H1 (cell line): ENCODE measurements around the gene RTKN. TPM values are rescaled to one million over a fixed set of nuclear protein-coding genes. Genes with fewer than 3 reads are reported as not detected.

ENCODE experiments used
- ASH2L ChIP-seq: fragments of 200-600, 300-600 bp; sonication (generic); IDR thresholded peaks from one replicate; pipeline ENCODE4 v1.7.1; 2017; ENCODE audit warnings: low read length
- CBX8 ChIP-seq: fragments of 300-800, 300-1000 bp; sonication (generic); IDR thresholded peaks from 2 replicates; pipeline ENCODE4 v1.7.1; 2016; ENCODE audit warnings: low read depth, low read length, borderline replicate concordance
- CEBPB ChIP-seq: IDR thresholded peaks from 2 replicates; pipeline ENCODE4 v1.6.1; 2012; ENCODE audit warnings: low read depth, low read length
- CHD1 ChIP-seq: IDR thresholded peaks from 2 replicates; pipeline ENCODE4 v1.6.1; 2012; ENCODE audit warnings: low read depth, low read length, improper control_type of control experiment
- CHD2 ChIP-seq: IDR thresholded peaks from 2 replicates; pipeline ENCODE4 v1.6.1; 2012; ENCODE audit warnings: low read length, improper control_type of control experiment
- CREB1 ChIP-seq: IDR thresholded peaks from 2 replicates; pipeline ENCODE4 v1.6.1; 2012; ENCODE audit warnings: inconsistent platforms
- EP300 ChIP-seq, 2 experiments: IDR thresholded peaks; 1 replicate in 1 of 2; 2 replicates in 1 of 2; pipeline ENCODE4 v1.6.1; 2011 to 2012; ENCODE audit warnings: low read depth in 2 of 2, low read length in 2 of 2, mild to moderate bottlenecking in 2 of 2, borderline replicate concordance in 1 of 2, inconsistent platforms in 1 of 2, moderate library complexity in 1 of 2
- GABPA ChIP-seq: IDR thresholded peaks from 2 replicates; pipeline ENCODE4 v1.6.1; 2011; ENCODE audit warnings: mild to moderate bottlenecking, low read length, moderate library complexity, borderline replicate concordance; ENCODE audit not compliant: insufficient read depth
- GTF2F1 ChIP-seq: IDR thresholded peaks from 2 replicates; pipeline ENCODE4 v1.6.1; 2012; ENCODE audit warnings: low read depth, low read length, improper control_type of control experiment, borderline replicate concordance
- JUN ChIP-seq: IDR thresholded peaks from 2 replicates; pipeline ENCODE4 v1.6.1; 2011; ENCODE audit warnings: low read depth, mild to moderate bottlenecking, improper control_type of control experiment, low read length
- JUND ChIP-seq: IDR thresholded peaks from 2 replicates; pipeline ENCODE4 v1.6.1; 2011; ENCODE audit warnings: mild to moderate bottlenecking, improper control_type of control experiment, low read length
- KDM4A ChIP-seq: IDR thresholded peaks from one replicate; pipeline ENCODE4 v1.7.1; 2012; ENCODE audit warnings: low read depth, mild to moderate bottlenecking, moderate library complexity, low read length, inconsistent platforms; ENCODE audit not compliant: severe bottlenecking
- KDM5A ChIP-seq: fragments of 200-600 bp; IDR thresholded peaks from 2 replicates; pipeline ENCODE4 v1.7.1; 2012; ENCODE audit warnings: mild to moderate bottlenecking, low read length, inconsistent platforms, mixed read lengths
- PHF8 ChIP-seq: fragments of 200-600 bp; sonication (generic); conservative IDR thresholded peaks from 2 replicates; pipeline ENCODE4 v1.7.1; 2012; ENCODE audit warnings: low read depth, mild to moderate bottlenecking, inconsistent platforms, low read length, moderate library complexity
- SAP30 ChIP-seq: fragments of 300-600 bp; sonication (generic); IDR thresholded peaks from 2 replicates; pipeline ENCODE4 v1.7.1; 2012; ENCODE audit warnings: low read length, moderate library complexity, mild to moderate bottlenecking, inconsistent platforms; ENCODE audit not compliant: insufficient read depth, insufficient replicate concordance
- SIN3A ChIP-seq, 2 experiments: IDR thresholded peaks in 1 of 2; conservative IDR thresholded peaks in 1 of 2; 2 replicates each; pipeline ENCODE4 v1.6.1; 2011 to 2012; ENCODE audit warnings: low read length in 2 of 2, improper control_type of control experiment in 1 of 2, low read depth in 1 of 2, mild to moderate bottlenecking in 1 of 2
- SIRT6 ChIP-seq: IDR thresholded peaks from one replicate; pipeline ENCODE4 v1.7.1; 2012; ENCODE audit warnings: low read length, inconsistent platforms
- SP1 ChIP-seq: IDR thresholded peaks from 2 replicates; pipeline ENCODE4 v1.6.1; 2011; ENCODE audit warnings: low read depth, low read length
- TAF1 ChIP-seq: IDR thresholded peaks from 2 replicates; pipeline ENCODE4 v1.6.1; 2011; ENCODE audit warnings: mild to moderate bottlenecking, low read depth, low read length
- TEAD4 ChIP-seq: IDR thresholded peaks from 2 replicates; pipeline ENCODE4 v1.6.1; 2012; ENCODE audit warnings: low read depth, low read length, inconsistent platforms, mixed read lengths
- YY1 ChIP-seq: IDR thresholded peaks from 2 replicates; pipeline ENCODE4 v1.6.1; 2011; ENCODE audit warnings: low read depth, mild to moderate bottlenecking, low read length
- polyA plus RNA-seq, 7 experiments: library from polyadenylated mRNA; depleted of rRNA in 3 of 7; stranded (reverse) in 5 of 7; unstranded in 2 of 7; fragments of >200 nt in 5 of 7; fragments of 200-250 nt in 2 of 7; gene quantifications; 1 replicate in 5 of 7; 2 replicates in 1 of 7; 4 replicates in 1 of 7; pipeline versions ENCODE4 v1.2.1 to v1.2.3, GENCODE V29; 2011 to 2013; ENCODE audit warnings: missing spikeins in 2 of 7, mixed read lengths in 2 of 7
- total RNA-seq: library from RNA; stranded (reverse); fragmentation: NEBNext Ultra II Directional; extraction: Animal tissue kit (Norgen Biotek cat#: 25700); gene quantifications from 2 replicates; pipeline ENCODE4 v1.2.1, GENCODE V29; 2021
- TF ChIP-seq, protein P1 (sequence below): IDR thresholded peaks from 2 replicates; pipeline ENCODE4 v1.6.1; 2012; ENCODE audit warnings: low read length, inconsistent platforms

The RTKN gene
- total and polyA plus RNA-seq, 2 of the 8 experiments (the other 6 are each of a cell fraction or from before 2014, with no cell fraction given), result 40.2 to 54.1 TPM

DNA sequence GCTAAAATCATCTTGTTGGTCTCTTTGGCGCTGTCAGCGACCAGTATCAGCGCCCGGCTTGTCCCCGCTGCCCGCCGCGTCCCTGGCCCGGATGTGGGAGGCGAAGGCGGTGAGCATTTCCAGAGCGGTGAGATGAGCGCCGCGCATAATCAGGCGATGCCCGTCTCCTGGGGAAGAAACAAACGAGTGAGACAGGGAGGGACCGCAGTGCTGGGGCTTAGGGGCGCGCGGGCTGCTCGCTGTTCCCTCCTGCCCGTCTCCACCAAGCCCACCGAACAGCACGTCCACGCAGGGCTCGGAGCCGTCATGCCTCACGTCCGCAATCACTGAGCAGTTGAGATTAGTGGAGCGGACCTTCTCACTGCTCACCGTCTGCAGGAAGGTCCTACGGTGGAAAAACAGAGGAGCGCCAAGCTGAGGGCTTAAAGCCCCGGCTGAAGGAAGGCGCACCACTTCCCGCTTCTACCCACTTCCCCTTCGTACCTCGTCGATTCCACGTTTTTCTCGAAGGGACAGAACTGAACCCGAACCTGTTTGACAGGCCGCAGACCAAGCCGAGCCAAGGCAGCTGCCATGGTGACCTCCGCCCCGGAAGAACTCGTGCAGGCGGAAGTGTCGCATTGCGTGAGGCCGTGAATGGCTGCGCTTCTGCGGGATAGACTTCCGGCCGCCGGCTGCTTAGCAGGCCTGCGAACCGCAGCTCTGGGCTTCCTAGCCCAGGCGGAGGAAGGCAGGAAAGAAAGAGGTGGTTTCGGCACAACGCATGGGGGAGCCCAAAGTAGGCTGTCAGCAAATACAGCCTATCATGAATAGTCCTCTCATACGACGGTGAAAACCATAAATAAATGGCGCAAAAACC, 30.6 kb upstream of the RTKN start, which contains the start of gene MRPL53 (continued):
- TF ChIP-seq GABPA, result peak; percentile 99
- TF ChIP-seq SP1, result no peak
- TF ChIP-seq, protein P1, sequence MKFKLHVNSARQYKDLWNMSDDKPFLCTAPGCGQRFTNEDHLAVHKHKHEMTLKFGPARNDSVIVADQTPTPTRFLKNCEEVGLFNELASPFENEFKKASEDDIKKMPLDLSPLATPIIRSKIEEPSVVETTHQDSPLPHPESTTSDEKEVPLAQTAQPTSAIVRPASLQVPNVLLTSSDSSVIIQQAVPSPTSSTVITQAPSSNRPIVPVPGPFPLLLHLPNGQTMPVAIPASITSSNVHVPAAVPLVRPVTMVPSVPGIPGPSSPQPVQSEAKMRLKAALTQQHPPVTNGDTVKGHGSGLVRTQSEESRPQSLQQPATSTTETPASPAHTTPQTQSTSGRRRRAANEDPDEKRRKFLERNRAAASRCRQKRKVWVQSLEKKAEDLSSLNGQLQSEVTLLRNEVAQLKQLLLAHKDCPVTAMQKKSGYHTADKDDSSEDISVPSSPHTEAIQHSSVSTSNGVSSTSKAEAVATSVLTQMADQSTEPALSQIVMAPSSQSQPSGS, result peak; percentile 65; the same call in 1 of the 2 replicates
- no peak for TF ChIP-seq CBX8
- peak; percentile 93 for TF ChIP-seq YY1
- peak; percentile 34; the same call in 1 of the 2 replicates for TF ChIP-seq CEBPB
- peak; percentile 90 for TF ChIP-seq CHD2
- TF ChIP-seq CREB1, result peak; percentile 78
- TF ChIP-seq JUN, result no peak
- no peak for TF ChIP-seq JUND
- TF ChIP-seq TEAD4, result peak; percentile 13; the same call in 1 of the 2 replicates
- peak; percentile 83 for TF ChIP-seq ASH2L
- peak; percentile 61 for TF ChIP-seq KDM4A
- TF ChIP-seq EP300 (IDR thresholded peaks at IDR 0.05; ENCODE audit: borderline replicate concordance in 1 of 2, low read depth in 2 of 2, low read length in 2 of 2), result 0 out of 3 replicates have a peak, but pooled peaks of 1 of the 2 experiments have one; percentile 46
- TF ChIP-seq KDM5A, result peak; percentile 79
- TF ChIP-seq SAP30, result peak; percentile 97
- TF ChIP-seq SIN3A (conservative IDR thresholded peaks at IDR 0.05 in 1 of 2, IDR thresholded peaks at IDR 0.05 in 1 of 2; ENCODE audit: low read depth in 1 of 2, low read length in 2 of 2), result peak in 1 of 2 experiments; percentile 96; a peak in 3 of 4 replicates
- no peak for TF ChIP-seq SIRT6
- TF ChIP-seq CHD1, result no peak
- TF ChIP-seq PHF8, result 0 out of 2 replicates have a peak, but pooled peaks have one; percentile 64
- TF ChIP-seq TAF1, result peak; percentile 82; the same call in 1 of the 2 replicates
- peak; percentile 72; the same call in 1 of the 2 replicates for TF ChIP-seq GTF2F1
- TF ChIP-seq, all 59 proteins: peak for 24
